ENCODE measurements around the gene OAF. TPM values are rescaled to one million over a fixed set of nuclear protein-coding genes. Genes with fewer than 3 reads are reported as not detected.

The OAF gene
- total and polyA plus RNA-seq, 2 of the 8 experiments (the other 6 are each of a cell fraction or from before 2014, with no cell fraction given): 1.3 to 1.5 TPM

DNA sequence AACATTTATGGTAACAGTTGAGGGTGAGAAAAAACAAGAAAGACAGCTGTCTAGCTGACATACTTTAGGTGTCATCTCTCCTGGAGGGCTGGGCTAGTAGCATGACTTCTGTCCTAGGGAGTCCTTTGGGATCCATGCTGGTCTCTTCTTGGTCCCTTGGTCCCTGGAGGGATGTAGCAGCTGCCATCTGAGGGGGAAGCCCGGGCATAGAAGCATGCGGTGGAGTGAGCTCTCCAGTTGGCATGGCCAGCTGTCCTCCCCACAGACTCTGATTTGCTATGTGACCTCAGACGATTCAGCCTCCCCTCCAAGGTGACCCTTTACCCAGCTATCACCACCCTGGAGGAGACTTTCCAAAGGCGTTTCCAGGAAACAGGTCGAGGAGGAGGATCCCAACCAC lies 57.9 kb downstream of the OAF start (continued):
- TF ChIP-seq, protein P1, sequence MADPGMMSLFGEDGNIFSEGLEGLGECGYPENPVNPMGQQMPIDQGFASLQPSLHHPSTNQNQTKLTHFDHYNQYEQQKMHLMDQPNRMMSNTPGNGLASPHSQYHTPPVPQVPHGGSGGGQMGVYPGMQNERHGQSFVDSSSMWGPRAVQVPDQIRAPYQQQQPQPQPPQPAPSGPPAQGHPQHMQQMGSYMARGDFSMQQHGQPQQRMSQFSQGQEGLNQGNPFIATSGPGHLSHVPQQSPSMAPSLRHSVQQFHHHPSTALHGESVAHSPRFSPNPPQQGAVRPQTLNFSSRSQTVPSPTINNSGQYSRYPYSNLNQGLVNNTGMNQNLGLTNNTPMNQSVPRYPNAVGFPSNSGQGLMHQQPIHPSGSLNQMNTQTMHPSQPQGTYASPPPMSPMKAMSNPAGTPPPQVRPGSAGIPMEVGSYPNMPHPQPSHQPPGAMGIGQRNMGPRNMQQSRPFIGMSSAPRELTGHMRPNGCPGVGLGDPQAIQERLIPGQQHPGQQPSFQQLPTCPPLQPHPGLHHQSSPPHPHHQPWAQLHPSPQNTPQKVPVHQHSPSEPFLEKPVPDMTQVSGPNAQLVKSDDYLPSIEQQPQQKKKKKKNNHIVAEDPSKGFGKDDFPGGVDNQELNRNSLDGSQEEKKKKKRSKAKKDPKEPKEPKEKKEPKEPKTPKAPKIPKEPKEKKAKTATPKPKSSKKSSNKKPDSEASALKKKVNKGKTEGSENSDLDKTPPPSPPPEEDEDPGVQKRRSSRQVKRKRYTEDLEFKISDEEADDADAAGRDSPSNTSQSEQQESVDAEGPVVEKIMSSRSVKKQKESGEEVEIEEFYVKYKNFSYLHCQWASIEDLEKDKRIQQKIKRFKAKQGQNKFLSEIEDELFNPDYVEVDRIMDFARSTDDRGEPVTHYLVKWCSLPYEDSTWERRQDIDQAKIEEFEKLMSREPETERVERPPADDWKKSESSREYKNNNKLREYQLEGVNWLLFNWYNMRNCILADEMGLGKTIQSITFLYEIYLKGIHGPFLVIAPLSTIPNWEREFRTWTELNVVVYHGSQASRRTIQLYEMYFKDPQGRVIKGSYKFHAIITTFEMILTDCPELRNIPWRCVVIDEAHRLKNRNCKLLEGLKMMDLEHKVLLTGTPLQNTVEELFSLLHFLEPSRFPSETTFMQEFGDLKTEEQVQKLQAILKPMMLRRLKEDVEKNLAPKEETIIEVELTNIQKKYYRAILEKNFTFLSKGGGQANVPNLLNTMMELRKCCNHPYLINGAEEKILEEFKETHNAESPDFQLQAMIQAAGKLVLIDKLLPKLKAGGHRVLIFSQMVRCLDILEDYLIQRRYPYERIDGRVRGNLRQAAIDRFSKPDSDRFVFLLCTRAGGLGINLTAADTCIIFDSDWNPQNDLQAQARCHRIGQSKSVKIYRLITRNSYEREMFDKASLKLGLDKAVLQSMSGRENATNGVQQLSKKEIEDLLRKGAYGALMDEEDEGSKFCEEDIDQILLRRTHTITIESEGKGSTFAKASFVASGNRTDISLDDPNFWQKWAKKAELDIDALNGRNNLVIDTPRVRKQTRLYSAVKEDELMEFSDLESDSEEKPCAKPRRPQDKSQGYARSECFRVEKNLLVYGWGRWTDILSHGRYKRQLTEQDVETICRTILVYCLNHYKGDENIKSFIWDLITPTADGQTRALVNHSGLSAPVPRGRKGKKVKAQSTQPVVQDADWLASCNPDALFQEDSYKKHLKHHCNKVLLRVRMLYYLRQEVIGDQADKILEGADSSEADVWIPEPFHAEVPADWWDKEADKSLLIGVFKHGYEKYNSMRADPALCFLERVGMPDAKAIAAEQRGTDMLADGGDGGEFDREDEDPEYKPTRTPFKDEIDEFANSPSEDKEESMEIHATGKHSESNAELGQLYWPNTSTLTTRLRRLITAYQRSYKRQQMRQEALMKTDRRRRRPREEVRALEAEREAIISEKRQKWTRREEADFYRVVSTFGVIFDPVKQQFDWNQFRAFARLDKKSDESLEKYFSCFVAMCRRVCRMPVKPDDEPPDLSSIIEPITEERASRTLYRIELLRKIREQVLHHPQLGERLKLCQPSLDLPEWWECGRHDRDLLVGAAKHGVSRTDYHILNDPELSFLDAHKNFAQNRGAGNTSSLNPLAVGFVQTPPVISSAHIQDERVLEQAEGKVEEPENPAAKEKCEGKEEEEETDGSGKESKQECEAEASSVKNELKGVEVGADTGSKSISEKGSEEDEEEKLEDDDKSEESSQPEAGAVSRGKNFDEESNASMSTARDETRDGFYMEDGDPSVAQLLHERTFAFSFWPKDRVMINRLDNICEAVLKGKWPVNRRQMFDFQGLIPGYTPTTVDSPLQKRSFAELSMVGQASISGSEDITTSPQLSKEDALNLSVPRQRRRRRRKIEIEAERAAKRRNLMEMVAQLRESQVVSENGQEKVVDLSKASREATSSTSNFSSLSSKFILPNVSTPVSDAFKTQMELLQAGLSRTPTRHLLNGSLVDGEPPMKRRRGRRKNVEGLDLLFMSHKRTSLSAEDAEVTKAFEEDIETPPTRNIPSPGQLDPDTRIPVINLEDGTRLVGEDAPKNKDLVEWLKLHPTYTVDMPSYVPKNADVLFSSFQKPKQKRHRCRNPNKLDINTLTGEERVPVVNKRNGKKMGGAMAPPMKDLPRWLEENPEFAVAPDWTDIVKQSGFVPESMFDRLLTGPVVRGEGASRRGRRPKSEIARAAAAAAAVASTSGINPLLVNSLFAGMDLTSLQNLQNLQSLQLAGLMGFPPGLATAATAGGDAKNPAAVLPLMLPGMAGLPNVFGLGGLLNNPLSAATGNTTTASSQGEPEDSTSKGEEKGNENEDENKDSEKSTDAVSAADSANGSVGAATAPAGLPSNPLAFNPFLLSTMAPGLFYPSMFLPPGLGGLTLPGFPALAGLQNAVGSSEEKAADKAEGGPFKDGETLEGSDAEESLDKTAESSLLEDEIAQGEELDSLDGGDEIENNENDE (IDR thresholded peaks at IDR 0.05; ENCODE audit: insufficient replicate concordance, low read length): no peak
- TF ChIP-seq POU5F1 (IDR thresholded peaks at IDR 0.05; ENCODE audit: low read depth, low read length) (no peak), KDM1A (IDR thresholded peaks at IDR 0.05; ENCODE audit: borderline replicate concordance, low read length) (no peak), RXRA (IDR thresholded peaks at IDR 0.05; ENCODE audit: insufficient read depth, low read depth, low read length) (no peak), JUND (IDR thresholded peaks at IDR 0.05; ENCODE audit: low read length) (no peak), SUZ12 (IDR thresholded peaks at IDR 0.05; ENCODE audit: low read length) (no peak), ATF3 (IDR thresholded peaks at IDR 0.05; ENCODE audit: insufficient read depth, low read depth, low read length) (no peak), SP4 (IDR thresholded peaks at IDR 0.05; ENCODE audit: low read length) (no peak), SP2 (IDR thresholded peaks at IDR 0.05; ENCODE audit: low read length) (no peak), RAD21 (IDR thresholded peaks at IDR 0.05 in 1 of 2, conservative IDR thresholded peaks at IDR 0.05 in 1 of 2; ENCODE audit: low read depth in 2 of 2, low read length in 2 of 2) (no peak), EGR1 (IDR thresholded peaks at IDR 0.05; ENCODE audit: borderline replicate concordance, low read depth, low read length) (no peak), CHD1 (IDR thresholded peaks at IDR 0.05; ENCODE audit: low read depth, low read length) (no peak)

All from H1 (cell line).